COLO668 (cell line): ENCODE measurements around the gene RARRES1.

Experiments
- DNase-seq: peaks from one replicate; lab custom pipeline; 2025; ENCODE audit not compliant: unreplicated experiment; lab: John Stamatoyannopoulos, UW

The RARRES1 gene

GRCh38 chr3:158765518-158766205 lies 33.4 kb upstream of the RARRES1 start:
- DNase-seq = no peak

DNA sequence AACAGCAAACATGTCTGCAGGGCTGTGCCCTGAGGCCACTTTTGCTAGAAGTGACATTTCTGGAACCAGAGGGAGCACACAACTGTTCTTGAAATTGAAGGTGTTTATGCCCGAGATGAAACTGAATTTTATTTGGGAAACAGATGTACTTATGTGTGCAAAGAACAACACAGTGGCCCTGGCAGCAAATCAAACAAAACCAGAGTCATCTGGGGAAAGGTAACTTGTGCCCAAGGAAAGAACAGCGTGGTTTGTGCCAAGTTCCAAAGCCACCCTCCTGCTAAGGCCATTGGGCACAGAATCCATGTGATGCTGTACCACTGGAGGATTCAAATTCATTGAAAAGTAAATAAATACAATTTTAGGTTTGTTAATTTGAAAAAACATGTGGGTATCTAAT lies 31.2 kb upstream of the RARRES1 start:
- no peak for DNase-seq

GRCh38 chr3:158762701-158763100 lies 30.4 kb upstream of the RARRES1 start:
- DNase-seq = no peak

GRCh38 chr3:158761350-158761749 lies 29.1 kb upstream of the RARRES1 start:
- DNase-seq = no peak

DNA sequence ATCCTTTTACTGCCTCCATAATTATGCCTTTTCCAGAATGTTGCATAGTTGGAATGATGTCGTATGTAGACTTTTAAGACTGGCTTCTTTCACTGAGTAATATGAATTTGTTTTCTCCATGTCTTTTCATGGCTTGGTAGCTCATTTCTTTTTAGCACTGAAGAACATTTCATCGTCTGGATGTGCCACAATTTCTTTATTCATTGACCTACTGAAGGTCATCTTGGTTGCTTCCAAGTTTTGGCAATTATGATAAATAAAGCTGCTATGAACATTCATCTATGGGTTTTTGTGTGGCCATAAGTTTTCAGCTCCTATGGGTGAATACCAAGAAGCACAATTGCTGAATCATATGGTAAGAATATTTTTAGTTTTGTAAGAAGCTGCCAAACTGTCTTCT lies 23.2 kb upstream of the RARRES1 start:
- DNase-seq = no peak

DNA sequence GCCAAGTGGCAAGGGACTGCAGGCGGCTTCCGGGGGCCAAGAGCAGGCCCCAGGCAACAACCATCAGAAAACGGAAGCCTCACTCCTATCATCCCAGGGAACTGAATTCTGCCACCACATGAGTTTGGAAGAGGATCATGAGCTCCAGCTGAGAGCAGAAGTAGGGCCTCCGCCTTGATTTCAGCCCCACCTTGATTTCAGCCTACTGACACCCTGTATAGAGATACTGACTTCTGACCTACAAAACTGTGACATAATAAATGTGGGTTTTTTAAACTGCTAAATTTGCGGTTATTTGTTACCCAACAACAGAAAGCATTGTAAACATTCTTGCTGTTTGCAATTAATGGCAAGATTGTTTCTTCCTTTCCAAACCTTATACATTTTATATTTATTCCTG lies 21.6 kb upstream of the RARRES1 start:
- no peak for DNase-seq

GRCh38 chr3:158751316-158751715 lies 19.1 kb upstream of the RARRES1 start:
- DNase-seq = no peak

DNA sequence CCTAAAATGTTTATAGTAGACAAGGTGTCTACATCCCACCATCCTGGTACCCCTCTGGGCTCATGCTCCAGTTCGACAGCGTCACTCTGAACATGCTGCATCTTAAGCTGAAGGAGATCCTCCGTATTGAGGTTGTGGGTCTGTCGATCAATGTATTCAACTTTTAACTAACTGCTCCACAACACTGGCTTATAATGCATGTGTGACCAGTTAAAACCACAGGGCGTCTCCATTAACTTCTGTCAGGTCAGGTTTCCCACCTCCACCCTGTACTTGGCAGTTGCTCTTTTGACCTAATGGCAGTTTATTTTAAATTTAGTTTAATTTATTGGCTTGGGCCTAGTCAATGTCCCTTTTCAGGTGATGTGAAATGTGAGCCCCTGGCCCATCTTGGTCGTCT lies 17.8 kb upstream of the RARRES1 start:
- DNase-seq = no peak

- DNase-seq = no peak
Measured at GRCh38 chr3:158749526-158749925, 17.3 kb upstream of the RARRES1 start.

GRCh38 chr3:158748237-158748828 lies 16.1 kb upstream of the RARRES1 start:
- DNase-seq = no peak

DNA sequence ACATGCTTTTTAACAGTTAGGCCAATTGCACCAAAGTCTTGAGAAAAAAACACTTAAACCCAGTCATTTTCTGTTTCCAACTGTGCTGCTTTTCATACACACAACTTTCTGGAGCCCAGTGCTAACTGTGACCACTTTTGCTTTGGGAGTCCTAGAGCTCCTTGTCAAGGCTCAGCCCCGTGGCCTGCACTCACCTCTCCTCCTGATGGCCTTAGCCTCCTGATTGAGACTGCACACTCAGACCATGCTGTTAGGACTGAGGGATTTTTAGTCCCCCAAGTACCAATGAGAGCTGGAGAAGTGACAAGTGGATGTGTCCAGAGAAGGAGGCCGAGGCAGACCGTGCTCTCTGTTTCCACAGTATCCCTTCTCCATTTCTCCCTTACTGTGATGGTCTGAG lies 15.2 kb upstream of the RARRES1 start:
- DNase-seq = no peak

- DNase-seq = no peak
Measured at GRCh38 chr3:158745551-158745950, 13.3 kb upstream of the RARRES1 start.

DNA sequence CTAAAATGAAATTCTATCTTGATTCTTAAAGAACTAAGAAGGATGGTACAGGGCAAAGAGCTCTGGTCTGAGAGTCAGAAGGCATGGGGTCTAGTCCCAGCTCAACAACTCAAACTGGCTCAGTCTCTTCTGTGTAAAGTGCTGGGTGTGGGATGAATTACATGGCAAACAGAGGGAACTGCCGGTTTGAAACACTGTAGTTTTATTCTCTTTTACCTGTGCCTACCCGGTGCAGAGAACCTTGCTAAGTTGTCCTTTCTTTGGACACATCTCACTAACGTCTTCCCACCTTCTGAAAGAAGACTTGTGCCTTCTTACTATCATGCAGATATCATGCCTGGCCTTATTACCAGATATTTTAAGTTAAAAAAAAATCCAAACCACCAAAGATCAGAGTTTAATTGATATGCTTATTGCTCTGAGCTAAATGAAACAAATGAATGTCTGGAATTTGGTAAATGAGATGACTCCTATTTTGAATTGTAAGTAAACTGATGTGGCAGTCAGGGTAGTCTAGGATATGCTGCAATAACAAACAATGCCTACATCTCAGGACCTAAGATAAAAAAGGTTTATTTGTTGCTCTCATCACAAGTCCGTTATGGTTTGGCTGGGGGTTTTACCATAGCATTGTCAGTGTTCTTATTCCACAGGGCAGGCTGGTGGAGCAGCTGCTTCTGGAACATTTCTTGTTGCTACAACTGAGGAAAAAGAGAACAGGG lies 12.5 kb upstream of the RARRES1 start:
- DNase-seq = no peak

DNA sequence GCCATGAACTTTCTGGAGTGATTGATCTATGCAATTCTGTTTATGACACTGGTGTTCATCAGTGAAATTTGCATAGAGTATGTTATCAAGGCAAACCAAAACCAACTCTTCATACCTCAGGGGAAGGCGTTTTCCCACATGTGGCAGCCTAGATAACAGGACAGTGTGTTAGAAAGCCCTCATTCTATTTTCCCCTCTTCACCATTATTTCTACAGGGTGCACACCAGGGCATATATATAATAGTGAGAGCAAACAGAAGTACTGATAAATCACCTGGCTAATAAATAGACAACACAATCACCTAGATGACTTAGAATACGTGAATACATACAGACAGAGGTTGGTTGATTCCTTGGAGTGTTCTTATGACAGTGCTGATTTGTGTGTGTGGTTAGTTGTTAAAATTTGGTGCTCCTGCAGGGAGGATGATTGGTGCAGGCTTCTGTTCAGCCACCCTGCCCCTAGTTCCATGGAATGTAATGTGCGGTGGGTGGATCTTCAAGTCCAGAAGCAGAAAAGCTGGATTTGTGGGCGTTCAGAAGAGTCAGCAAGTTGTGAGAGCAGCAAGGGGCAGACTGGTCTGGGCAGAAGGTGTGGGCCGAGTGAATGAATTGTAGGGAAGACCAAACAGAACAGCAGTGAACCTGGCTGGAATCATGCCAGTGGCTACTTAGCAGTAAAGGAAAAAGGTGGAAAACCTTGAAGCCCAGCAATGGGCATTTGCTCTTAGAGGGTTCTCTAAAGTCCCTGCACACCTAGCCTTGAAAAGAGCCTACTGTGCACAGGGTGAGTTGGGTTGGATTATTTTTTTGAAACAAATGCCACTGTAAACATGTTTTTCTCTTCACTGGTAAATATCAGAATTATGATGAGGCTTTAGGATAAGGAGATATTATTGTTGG lies 11.7 kb upstream of the RARRES1 start:
- DNase-seq = no peak

- no peak for DNase-seq
Measured at GRCh38 chr3:158742871-158743663, 10.8 kb upstream of the RARRES1 start.

DNA sequence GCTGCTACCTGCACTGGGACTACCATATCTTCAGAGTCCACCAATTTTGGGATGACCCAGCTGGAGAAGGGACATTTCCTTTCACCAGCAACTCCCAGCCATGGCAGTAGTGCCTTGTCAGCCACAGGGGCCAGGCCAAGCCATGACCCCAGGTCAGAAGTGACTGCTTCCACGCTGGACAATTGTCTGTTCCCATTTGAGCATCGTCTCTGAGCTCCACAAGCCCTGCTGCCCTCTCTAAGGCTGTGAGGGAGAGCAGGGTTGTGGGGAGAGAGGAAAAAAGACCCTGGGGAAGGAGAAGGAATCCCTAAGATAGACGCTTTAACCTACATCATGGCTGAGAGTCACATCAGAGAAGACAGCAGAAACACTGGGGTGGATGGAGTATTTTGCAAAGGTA lies 7.4 kb upstream of the RARRES1 start:
- no peak for DNase-seq

- DNase-seq = no peak
Measured at GRCh38 chr3:158739078-158739477, 6.8 kb upstream of the RARRES1 start.

DNA sequence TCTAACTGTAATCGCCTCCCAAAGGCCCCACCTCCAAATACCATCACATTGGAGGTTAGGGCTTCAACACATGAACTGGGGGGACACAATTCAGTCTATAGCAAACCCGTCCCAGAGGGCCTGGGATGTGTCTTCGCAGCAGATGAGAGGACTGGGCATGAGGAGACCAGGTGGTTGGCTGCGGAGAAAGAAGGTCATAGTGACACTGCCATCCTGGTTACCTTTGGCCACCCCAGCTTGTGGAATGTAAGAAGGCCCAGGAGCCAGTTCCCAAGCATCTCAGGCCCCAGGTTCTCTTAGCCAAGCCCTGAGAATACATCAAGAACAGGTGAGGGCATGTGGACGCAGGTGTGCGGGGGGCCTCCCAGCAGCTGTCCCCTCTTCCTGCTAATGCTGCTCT lies 6.4 kb upstream of the RARRES1 start:
- DNase-seq = no peak

GRCh38 chr3:158737976-158738615 lies 5.8 kb upstream of the RARRES1 start:
- DNase-seq = no peak

DNA sequence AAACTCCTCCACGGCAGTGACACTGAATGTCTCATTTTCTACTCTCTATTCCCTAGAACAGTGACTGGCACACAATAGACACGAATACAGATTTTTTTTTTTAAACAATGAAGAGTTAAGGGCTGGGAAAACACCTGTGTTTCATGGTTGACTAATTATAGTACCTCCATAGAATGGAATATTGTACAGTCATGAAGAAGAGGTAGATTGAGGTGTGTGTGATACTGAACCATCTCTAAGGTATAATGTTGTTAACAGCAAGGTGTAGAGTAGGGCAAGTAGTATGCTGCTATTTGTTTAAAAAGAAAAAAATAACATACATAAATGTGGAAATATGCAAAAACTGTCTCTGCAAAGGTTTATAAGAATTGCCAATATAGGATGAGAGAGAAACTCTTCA lies 5.2 kb upstream of the RARRES1 start:
- DNase-seq = no peak
